Fibroblast of mammary gland (primary cell): ENCODE results near the gene TEX12.

Source experiments
- DNase-seq: peaks from one replicate; pipeline ENCODE4 v3.0.0-alpha.2; 2010; ENCODE audit warnings: low read depth
- H3K4me3 ChIP-seq: 2 replicates; pipeline ENCODE4 v1.5.1; 2011; ENCODE audit warnings: low read depth, mild to moderate bottlenecking, low read length, moderate library complexity; ENCODE audit not compliant: control insufficient read depth
- TF ChIP-seq, protein P1 (sequence below): conservative IDR thresholded peaks from 2 replicates; pipeline ENCODE4 v1.5.1; 2011; ENCODE audit warnings: low read depth, low read length, inconsistent platforms; ENCODE audit not compliant: control insufficient read depth, insufficient read depth

The TEX12 gene

GRCh38 chr11:112129656-112130055, 37.5 kb upstream of the TEX12 start:
- DNase-seq, result no peak
- TF ChIP-seq, protein P1, sequence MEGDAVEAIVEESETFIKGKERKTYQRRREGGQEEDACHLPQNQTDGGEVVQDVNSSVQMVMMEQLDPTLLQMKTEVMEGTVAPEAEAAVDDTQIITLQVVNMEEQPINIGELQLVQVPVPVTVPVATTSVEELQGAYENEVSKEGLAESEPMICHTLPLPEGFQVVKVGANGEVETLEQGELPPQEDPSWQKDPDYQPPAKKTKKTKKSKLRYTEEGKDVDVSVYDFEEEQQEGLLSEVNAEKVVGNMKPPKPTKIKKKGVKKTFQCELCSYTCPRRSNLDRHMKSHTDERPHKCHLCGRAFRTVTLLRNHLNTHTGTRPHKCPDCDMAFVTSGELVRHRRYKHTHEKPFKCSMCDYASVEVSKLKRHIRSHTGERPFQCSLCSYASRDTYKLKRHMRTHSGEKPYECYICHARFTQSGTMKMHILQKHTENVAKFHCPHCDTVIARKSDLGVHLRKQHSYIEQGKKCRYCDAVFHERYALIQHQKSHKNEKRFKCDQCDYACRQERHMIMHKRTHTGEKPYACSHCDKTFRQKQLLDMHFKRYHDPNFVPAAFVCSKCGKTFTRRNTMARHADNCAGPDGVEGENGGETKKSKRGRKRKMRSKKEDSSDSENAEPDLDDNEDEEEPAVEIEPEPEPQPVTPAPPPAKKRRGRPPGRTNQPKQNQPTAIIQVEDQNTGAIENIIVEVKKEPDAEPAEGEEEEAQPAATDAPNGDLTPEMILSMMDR, result no peak
- no peak overlapping the region for H3K4me3 ChIP-seq

DNA sequence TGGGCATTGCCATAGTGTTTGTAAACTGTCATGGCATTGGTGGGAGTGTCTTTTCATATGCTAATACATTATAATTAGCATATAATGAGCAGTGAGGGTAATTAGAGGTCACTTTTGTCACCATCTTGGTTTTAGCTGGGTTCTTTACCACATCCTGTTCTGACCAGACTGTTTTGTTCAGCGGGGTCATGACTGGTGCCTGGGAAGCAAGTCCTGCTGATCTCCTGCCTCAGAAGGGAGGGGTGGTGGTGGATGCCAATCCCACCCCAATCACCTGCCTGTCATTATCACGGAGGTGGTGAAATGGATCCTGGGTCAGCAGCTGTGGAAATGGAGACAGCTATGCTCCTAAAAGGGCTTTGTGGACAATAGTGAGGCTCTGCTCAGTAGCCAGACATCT, 34.4 kb upstream of the TEX12 start:
- TF ChIP-seq, protein P1, result no peak
- no peak for DNase-seq
- no peak overlapping the region for H3K4me3 ChIP-seq

GRCh38 chr11:112134473-112134872, 32.7 kb upstream of the TEX12 start:
- DNase-seq, result no peak
- TF ChIP-seq, protein P1, result no peak
- H3K4me3 ChIP-seq, result no peak overlapping the region

- DNase-seq, result no peak
- H3K4me3 ChIP-seq, result no peak overlapping the region
- TF ChIP-seq, protein P1, result no peak
These were observed 23.6 kb upstream of the TEX12 start for GRCh38 chr11:112143597-112143996.

- no peak for DNase-seq
- H3K4me3 ChIP-seq, result no peak overlapping the region
- TF ChIP-seq, protein P1, result no peak
These were observed 16.7 kb upstream of the TEX12 start for GRCh38 chr11:112150517-112150916.

DNA sequence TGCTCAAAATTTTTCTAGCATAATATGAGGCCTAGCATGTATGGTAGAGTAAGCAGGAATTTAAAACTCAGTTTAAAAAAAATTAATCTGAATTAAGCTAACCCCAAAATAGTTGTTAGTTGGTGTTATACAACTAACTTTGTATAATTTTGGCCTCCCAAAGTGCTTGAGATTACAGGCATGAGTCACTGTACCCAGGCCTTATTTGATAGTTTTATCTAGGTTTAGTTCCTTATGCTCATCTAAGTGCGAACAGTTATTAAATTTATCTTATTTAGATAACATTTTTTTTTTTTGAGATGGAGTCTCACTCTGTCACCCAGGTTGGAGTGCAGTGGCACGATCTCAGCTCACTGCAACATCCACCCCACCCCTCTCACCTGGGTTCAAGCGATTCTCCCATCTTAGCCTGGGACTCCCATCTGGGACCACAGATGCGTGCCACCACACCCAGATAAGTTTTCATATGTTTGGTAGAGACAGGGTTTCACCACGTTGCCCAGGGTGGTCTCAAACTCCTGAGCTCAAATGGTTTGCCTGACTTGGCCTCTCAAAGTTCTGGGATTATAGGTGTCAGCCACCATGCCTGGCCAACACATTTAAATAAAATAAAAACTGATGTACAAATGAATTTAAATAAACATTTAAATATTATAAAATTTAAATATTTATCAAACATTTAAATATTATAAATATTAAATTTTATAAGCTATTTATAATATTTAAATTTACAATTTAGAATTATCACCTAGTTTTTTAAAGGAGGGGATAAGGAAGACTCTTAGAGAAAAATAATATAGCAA, 10.8 kb upstream of the TEX12 start:
- DNase-seq, result no peak
- TF ChIP-seq, protein P1, result no peak
- H3K4me3 ChIP-seq, result no peak overlapping the region
